A673 (cell line): ENCODE results near the gene CNOT8. TPM values are rescaled to one million over a fixed set of nuclear protein-coding genes. Genes with fewer than 3 reads are reported as not detected.

Source experiments
- BruUV-seq: library from RNA; stranded (reverse); fragments of 400-500 nt; replicated peaks from 2 replicates; lab custom pipeline; 2021; lab: Mats Ljungman, UMichigan
- CTCF ChIA-PET: fragments of 300-600 bp; sonication (Branson Sonifier 250); formaldehyde crosslinking; loops from one replicate; lab custom pipeline; 2022; ENCODE audit warnings: antibody characterized with exemption; lab: Charles Lee
- POLR2A ChIA-PET: fragments of 300-600 bp; sonication (Branson Sonifier 250); formaldehyde crosslinking; loops from one replicate; lab custom pipeline; 2022; ENCODE audit warnings: antibody characterized with exemption; ENCODE audit not compliant: low non-redundant PET; lab: Charles Lee
- DNase-seq: peaks from one replicate; pipeline ENCODE4 v3.0.0-alpha.2; 2015; ENCODE audit warnings: low spot score
- H3K27ac ChIP-seq: fragments of 200-600 bp; sonication (generic); 2 replicates; pipeline ENCODE4 v1.5.1; 2016; ENCODE audit warnings: mixed run types, low read depth, mild to moderate bottlenecking, mixed read lengths, antibody characterized with exemption, low read length; ENCODE audit not compliant: poor library complexity, severe bottlenecking
- H3K27me3 ChIP-seq: fragments of 200-600 bp; sonication (generic); replicated peaks from 2 replicates; pipeline ENCODE4 v1.6.1; 2017; ENCODE audit warnings: mixed run types, low read depth, mild to moderate bottlenecking, mixed read lengths, antibody characterized with exemption, low read length; ENCODE audit not compliant: insufficient read depth, poor library complexity
- H3K36me3 ChIP-seq: fragments of 200-600 bp; sonication (generic); 2 replicates; pipeline ENCODE4 v1.6.1; 2016; ENCODE audit warnings: mixed run types, mild to moderate bottlenecking, mixed read lengths, antibody characterized with exemption, low read length; ENCODE audit not compliant: insufficient read depth, poor library complexity, severe bottlenecking
- H3K4me1 ChIP-seq: fragments of 200-600 bp; sonication (generic); 2 replicates; pipeline ENCODE4 v1.6.1; 2017; ENCODE audit warnings: mixed run types, mild to moderate bottlenecking, mixed read lengths, antibody characterized with exemption, low read length; ENCODE audit not compliant: insufficient read depth, poor library complexity, severe bottlenecking
- H3K4me3 ChIP-seq: fragments of 200-600 bp; sonication (generic); 2 replicates; pipeline ENCODE4 v1.5.1; 2016; ENCODE audit warnings: low read depth, mixed run types, mild to moderate bottlenecking, mixed read lengths, low read length; ENCODE audit not compliant: poor library complexity, severe bottlenecking
- H3K9me3 ChIP-seq: fragments of 200-600 bp; sonication (generic); 2 replicates; pipeline ENCODE4 v1.6.1; 2016; ENCODE audit warnings: mixed run types, low read depth, mild to moderate bottlenecking, mixed read lengths, antibody characterized with exemption, low read length; ENCODE audit not compliant: poor library complexity, severe bottlenecking
- CTCF ChIP-seq: fragments of 300-800, 200-600 bp; sonication (generic); conservative IDR thresholded peaks from 2 replicates; pipeline ENCODE4 v1.5.1; 2017; ENCODE audit warnings: low read depth, mild to moderate bottlenecking, antibody characterized with exemption, low read length, moderate library complexity, mixed read lengths
- EZH2 ChIP-seq: fragments of 200-600 bp; sonication (generic); IDR thresholded peaks from 2 replicates; pipeline ENCODE4 v1.6.1; 2017; ENCODE audit warnings: borderline replicate concordance, low read depth, mild to moderate bottlenecking, mixed read lengths, antibody characterized with exemption, low read length; ENCODE audit not compliant: poor library complexity, severe bottlenecking
- intact Hi-C: fragments of 100-400 bp; cut with micrococcal nuclease; formaldehyde crosslinking; loops from one replicate; pipeline ENCODE4 v1.10.0; 2022; ENCODE audit not compliant: unreplicated experiment
- total RNA-seq: library from RNA; stranded (reverse); gene quantifications from 2 replicates; pipeline ENCODE4 v1.2.3, GENCODE V29; 2021

CNOT8 gene
- total RNA-seq, 1 experiment from 2014 or later: 45.2 TPM

- no peak for DNase-seq
- peaks cover 5% of the 10 kb centered on the region for H3K36me3 ChIP-seq
- intact Hi-C loops: no loop called here
- TF ChIP-seq CTCF: no peak
- no peak for TF ChIP-seq EZH2
- H3K4me1 ChIP-seq: no peaks in the 10 kb centered on the region
- H3K27me3 ChIP-seq: no peaks in the 10 kb centered on the region
- no TSS peak for BruUV-seq
- ChIA-PET CTCF (no interaction called here), POLR2A (no interaction called here)
- no peaks in the 10 kb centered on the region for H3K9me3 ChIP-seq
- no peak overlapping the region for H3K27ac ChIP-seq
- no peak overlapping the region for H3K4me3 ChIP-seq
Observed at GRCh38 chr5:154823605-154824004, 34.8 kb upstream of the CNOT8 start.

- ChIA-PET POLR2A (no interaction called here), CTCF (no interaction called here)
- Histone ChIP-seq H3K4me1 (no peaks in the 10 kb centered on the region), H3K4me3 (no peak overlapping the region), H3K36me3 (peaks cover 2% of the 10 kb centered on the region), H3K27me3 (no peaks in the 10 kb centered on the region), H3K9me3 (no peaks in the 10 kb centered on the region), H3K27ac (no peak overlapping the region)
- no peak for DNase-seq
- intact Hi-C loops: no loop called here
- TF ChIP-seq EZH2: no peak
- TF ChIP-seq CTCF: no peak
- no TSS peak for BruUV-seq
Observed at GRCh38 chr5:154824070-154824469, 34.4 kb upstream of the CNOT8 start.

GRCh38 chr5:154829181-154829588, 29.2 kb upstream of the CNOT8 start:
- H3K27me3 ChIP-seq: no peaks in the 10 kb centered on the region
- no TSS peak for BruUV-seq
- H3K4me3 ChIP-seq: no peak overlapping the region
- no peak overlapping the region for H3K27ac ChIP-seq
- H3K4me1 ChIP-seq: no peaks in the 10 kb centered on the region
- H3K36me3 ChIP-seq: peaks cover 7% of the 10 kb centered on the region
- CTCF ChIA-PET: no interaction called here
- no peak for TF ChIP-seq CTCF
- no peaks in the 10 kb centered on the region for H3K9me3 ChIP-seq
- POLR2A ChIA-PET: no interaction called here
- no peak for DNase-seq
- intact Hi-C loops: no loop called here
